ENCODE results near the gene PHACTR3. TPM values are rescaled to one million over a fixed set of nuclear protein-coding genes. Genes with fewer than 3 reads are reported as not detected.

Gene PHACTR3
- total RNA-seq, 4 donors from 2014 or later, result 5.4 to 15.9 (median 10.0) TPM

DNA sequence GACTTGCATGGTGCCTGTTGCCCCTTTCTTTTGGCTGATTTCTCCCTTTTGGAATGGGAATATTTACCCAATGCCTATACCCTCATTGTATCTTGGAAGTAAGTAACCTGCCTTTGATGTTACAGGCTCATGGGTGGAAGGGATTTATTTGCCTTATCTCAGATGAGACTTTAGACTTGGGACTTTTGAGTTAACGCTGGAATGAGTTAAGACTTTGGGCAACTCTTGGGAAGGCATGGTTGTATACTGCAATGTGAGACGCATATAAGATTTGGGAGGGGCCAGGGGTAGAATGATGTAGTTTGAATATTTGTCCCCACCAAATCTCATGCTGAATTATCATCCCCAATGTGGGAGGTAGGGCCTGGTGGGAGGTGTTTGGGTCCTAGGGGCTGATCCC lies 253.6 kb downstream of the PHACTR3 start:
- DNase-seq (ENCODE audit: low spot score in 2 of 2), result no peak
- 97 to 98% methylated on average over 2 of the region's 2 CpGs for WGBS, 2 donors
- H3K9me3 ChIP-seq, result peaks cover 0 to 10% (median 0%) of the 10 kb centered on the region in 4 donors
- no peak overlapping the region for H3K27ac ChIP-seq
- H3K4me3 ChIP-seq, result no peak overlapping the region
- TF ChIP-seq, protein P1, sequence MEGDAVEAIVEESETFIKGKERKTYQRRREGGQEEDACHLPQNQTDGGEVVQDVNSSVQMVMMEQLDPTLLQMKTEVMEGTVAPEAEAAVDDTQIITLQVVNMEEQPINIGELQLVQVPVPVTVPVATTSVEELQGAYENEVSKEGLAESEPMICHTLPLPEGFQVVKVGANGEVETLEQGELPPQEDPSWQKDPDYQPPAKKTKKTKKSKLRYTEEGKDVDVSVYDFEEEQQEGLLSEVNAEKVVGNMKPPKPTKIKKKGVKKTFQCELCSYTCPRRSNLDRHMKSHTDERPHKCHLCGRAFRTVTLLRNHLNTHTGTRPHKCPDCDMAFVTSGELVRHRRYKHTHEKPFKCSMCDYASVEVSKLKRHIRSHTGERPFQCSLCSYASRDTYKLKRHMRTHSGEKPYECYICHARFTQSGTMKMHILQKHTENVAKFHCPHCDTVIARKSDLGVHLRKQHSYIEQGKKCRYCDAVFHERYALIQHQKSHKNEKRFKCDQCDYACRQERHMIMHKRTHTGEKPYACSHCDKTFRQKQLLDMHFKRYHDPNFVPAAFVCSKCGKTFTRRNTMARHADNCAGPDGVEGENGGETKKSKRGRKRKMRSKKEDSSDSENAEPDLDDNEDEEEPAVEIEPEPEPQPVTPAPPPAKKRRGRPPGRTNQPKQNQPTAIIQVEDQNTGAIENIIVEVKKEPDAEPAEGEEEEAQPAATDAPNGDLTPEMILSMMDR (IDR thresholded peaks at IDR 0.05), result no peak
- TF ChIP-seq POLR2A (IDR thresholded peaks at IDR 0.05) (no peak), EP300 (IDR thresholded peaks at IDR 0.05) (no peak)
- no peaks in the 10 kb centered on the region for H3K27me3 ChIP-seq
- no peaks in the 10 kb centered on the region for H3K4me1 ChIP-seq
- peaks cover 0 to 22% (median 0%) of the 10 kb centered on the region in 3 donors for H3K36me3 ChIP-seq

DNA sequence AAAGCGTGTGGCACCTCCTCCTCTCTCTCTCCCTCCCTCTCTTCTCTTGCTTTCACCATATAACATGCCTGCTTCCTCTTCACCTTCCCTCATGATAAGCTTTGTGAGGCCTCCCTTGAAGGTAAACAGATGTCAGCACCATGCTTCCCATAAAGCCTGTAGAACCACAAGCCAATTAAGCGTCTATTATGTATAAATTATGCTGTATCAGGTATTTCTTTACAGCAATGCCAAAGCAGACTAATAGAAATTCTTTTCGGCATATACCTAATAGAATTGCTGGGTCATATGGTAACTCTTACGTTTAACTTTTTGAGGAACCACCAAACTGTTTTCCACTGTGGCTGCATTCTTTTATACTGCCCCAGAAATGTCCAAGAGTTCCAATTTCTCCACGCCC lies 254.1 kb downstream of the PHACTR3 start:
- TF ChIP-seq EP300 (IDR thresholded peaks at IDR 0.05) (no peak), POLR2A (IDR thresholded peaks at IDR 0.05) (no peak)
- TF ChIP-seq, protein P1 (IDR thresholded peaks at IDR 0.05), result no peak
- H3K9me3 ChIP-seq, result peaks cover 0 to 10% (median 0%) of the 10 kb centered on the region in 4 donors
- 93 to 96% methylated on average over 5 of the region's 5 CpGs for WGBS, 2 donors
- no peak overlapping the region for H3K4me3 ChIP-seq
- peaks cover 0 to 22% (median 0%) of the 10 kb centered on the region in 3 donors for H3K36me3 ChIP-seq
- no peaks in the 10 kb centered on the region for H3K27me3 ChIP-seq
- DNase-seq (ENCODE audit: low spot score in 2 of 2), result no peak
- no peak overlapping the region for H3K27ac ChIP-seq
- H3K4me1 ChIP-seq, result no peaks in the 10 kb centered on the region

DNA sequence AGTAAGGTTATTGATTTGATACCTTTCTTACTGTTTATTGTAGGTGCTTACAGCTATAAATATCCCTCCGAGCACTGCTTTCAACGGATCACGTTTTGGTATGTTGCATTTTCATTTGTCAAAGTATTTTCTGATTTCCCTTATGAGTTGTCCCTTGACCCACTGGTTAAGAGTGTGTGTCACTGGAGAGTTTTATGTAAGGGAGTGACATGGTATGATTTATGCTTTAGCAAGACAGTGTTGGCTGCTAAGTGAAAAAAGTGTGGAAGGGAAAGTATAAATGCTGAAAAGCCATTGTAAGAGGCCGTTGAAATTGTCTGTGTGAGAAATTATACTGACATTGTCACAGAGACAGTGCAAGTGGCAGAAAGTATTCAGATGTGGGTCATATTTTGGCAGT lies 257.1 kb downstream of the PHACTR3 start:
- Histone ChIP-seq H3K36me3 (peaks cover 0 to 22% (median 0%) of the 10 kb centered on the region in 3 donors), H3K4me1 (no peaks in the 10 kb centered on the region), H3K27ac (no peak overlapping the region), H3K27me3 (no peaks in the 10 kb centered on the region), H3K4me3 (no peak overlapping the region), H3K9me3 (peaks cover 0 to 10% (median 0%) of the 10 kb centered on the region in 4 donors)
- no peak for DNase-seq (ENCODE audit: low spot score in 2 of 2)
- WGBS, 2 donors, result 66 to 69% methylated on average over 4 of the region's 4 CpGs
- TF ChIP-seq, protein P1 (IDR thresholded peaks at IDR 0.05), result no peak
- no peak for TF ChIP-seq POLR2A (IDR thresholded peaks at IDR 0.05)
- no peak for TF ChIP-seq EP300 (IDR thresholded peaks at IDR 0.05)

DNA sequence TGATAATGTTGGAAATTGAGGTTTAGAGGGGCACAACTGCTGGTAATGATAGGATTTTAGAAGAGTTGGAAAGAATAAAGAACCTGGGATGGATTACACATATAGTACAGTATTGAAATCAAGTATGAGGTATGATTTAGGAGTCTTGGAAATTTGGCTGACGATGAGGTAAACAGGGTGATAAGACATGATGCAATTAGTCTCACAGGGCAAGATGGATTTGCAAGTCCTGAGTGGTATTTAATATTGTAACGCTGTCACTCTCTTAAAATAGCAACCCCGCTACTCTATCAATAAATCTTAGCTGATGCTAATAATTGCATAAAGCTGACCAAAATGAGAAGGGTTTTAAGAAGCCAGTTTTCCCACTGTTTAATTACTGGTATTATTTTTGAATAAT lies 258.7 kb downstream of the PHACTR3 start:
- no peak for DNase-seq (ENCODE audit: low spot score in 2 of 2)
- Histone ChIP-seq H3K9me3 (no peaks in the 10 kb centered on the region), H3K36me3 (peaks cover 0 to 12% (median 0%) of the 10 kb centered on the region in 3 donors), H3K27me3 (no peaks in the 10 kb centered on the region), H3K4me3 (no peak overlapping the region), H3K4me1 (no peaks in the 10 kb centered on the region), H3K27ac (no peak overlapping the region)
- no peak for TF ChIP-seq POLR2A (IDR thresholded peaks at IDR 0.05)
- TF ChIP-seq, protein P1 (IDR thresholded peaks at IDR 0.05), result no peak
- no peak for TF ChIP-seq EP300 (IDR thresholded peaks at IDR 0.05)
- 96 to 97% methylated on average over 3 of the region's 3 CpGs for WGBS, 2 donors

DNA sequence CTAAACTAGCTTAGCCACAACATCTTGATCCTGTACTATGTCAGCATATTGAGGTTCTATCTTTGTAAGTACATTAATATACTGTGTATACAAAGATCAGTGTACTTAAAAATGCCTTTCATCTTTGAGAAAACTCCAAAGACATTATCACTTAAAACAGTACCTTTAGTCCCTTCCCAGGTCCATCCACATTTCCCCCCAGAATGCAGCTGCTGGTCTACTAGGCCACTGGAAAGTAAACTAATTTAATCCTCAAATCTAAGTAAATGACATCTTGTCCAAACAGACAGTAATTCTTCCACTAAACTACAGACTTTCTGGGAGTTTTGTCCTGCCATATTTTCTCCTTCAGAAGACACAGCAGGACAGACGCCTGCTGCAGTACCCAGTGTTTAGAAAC lies 260.4 kb downstream of the PHACTR3 start:
- TF ChIP-seq POLR2A (IDR thresholded peaks at IDR 0.05) (no peak), EP300 (IDR thresholded peaks at IDR 0.05) (no peak)
- TF ChIP-seq, protein P1 (IDR thresholded peaks at IDR 0.05), result no peak

More for the DNA sequence above, 260.4 kb downstream of the PHACTR3 start:
- no peak for DNase-seq (ENCODE audit: low spot score in 2 of 2)
- no peak overlapping the region for H3K4me3 ChIP-seq
- no peaks in the 10 kb centered on the region for H3K4me1 ChIP-seq
- H3K9me3 ChIP-seq, result no peaks in the 10 kb centered on the region
- no peak overlapping the region for H3K27ac ChIP-seq
- WGBS, 2 donors, result 88 to 90% methylated on average over 1 of the region's 1 CpG
- peaks cover 0 to 8% (median 0%) of the 10 kb centered on the region in 3 donors for H3K36me3 ChIP-seq
- no peaks in the 10 kb centered on the region for H3K27me3 ChIP-seq

All from tibial nerve (tissue), 4 donors.